H9 (cell line): ENCODE results near the gene INTS3. TPM values are rescaled to one million over a fixed set of nuclear protein-coding genes. Genes with fewer than 3 reads are reported as not detected.

Source experiments
- DNase-seq: peaks from one replicate; pipeline ENCODE4 v3.0.0-alpha.2; 2017
- H2AFZ ChIP-seq: one replicate; pipeline ENCODE4 v1.6.1; 2013; ENCODE audit warnings: mild to moderate bottlenecking, low read length, control low read depth, moderate library complexity
- H2AK5ac ChIP-seq: 2 replicates; pipeline ENCODE4 v1.6.1; 2013; ENCODE audit warnings: low read length, control low read depth, mixed read lengths; ENCODE audit not compliant: insufficient read length
- H2BK120ac ChIP-seq: one replicate; pipeline ENCODE4 v1.6.1; 2013; ENCODE audit warnings: low read depth, mild to moderate bottlenecking, low read length, control low read depth, inconsistent platforms; ENCODE audit not compliant: poor library complexity, severe bottlenecking
- H2BK12ac ChIP-seq: 2 replicates; pipeline ENCODE4 v1.6.1; 2013; ENCODE audit warnings: low read length, control low read depth, mixed read lengths, low read depth; ENCODE audit not compliant: insufficient read length
- H2BK15ac ChIP-seq: 2 replicates; pipeline ENCODE4 v1.6.1; 2013; ENCODE audit warnings: low read depth, low read length, control low read depth
- H2BK20ac ChIP-seq: one replicate; pipeline ENCODE4 v1.6.1; 2013; ENCODE audit warnings: low read depth, mild to moderate bottlenecking, low read length, control low read depth, inconsistent platforms; ENCODE audit not compliant: poor library complexity, severe bottlenecking
- H2BK5ac ChIP-seq: 2 replicates; pipeline ENCODE4 v1.6.1; 2013; ENCODE audit warnings: low read length, control low read depth, mixed read lengths; ENCODE audit not compliant: insufficient read length
- H3K14ac ChIP-seq: 2 replicates; pipeline ENCODE4 v1.6.1; 2013; ENCODE audit warnings: low read length, control low read depth; ENCODE audit not compliant: insufficient read depth
- H3K18ac ChIP-seq: 2 replicates; pipeline ENCODE4 v1.6.1; 2013; ENCODE audit warnings: low read depth, mild to moderate bottlenecking, mixed read lengths, low read length, control low read depth; ENCODE audit not compliant: insufficient read length
- H3K23ac ChIP-seq: 2 replicates; pipeline ENCODE4 v1.6.1; 2013; ENCODE audit warnings: low read length, control low read depth, mixed read lengths, low read depth; ENCODE audit not compliant: insufficient read length
- H3K23me2 ChIP-seq: 2 replicates; pipeline ENCODE4 v1.6.1; 2013; ENCODE audit warnings: low read depth, mild to moderate bottlenecking, mixed read lengths, low read length, control low read depth; ENCODE audit not compliant: insufficient read length, poor library complexity, severe bottlenecking
- H3K27ac ChIP-seq: 2 replicates; pipeline ENCODE4 v1.5.1; 2013; ENCODE audit warnings: low read length, control low read depth, mixed read lengths, low read depth; ENCODE audit not compliant: insufficient read length
- H3K27me3 ChIP-seq: 2 replicates; pipeline ENCODE4 v1.6.1; 2013; ENCODE audit warnings: low read length, control low read depth, inconsistent platforms; ENCODE audit not compliant: insufficient read depth
- H3K4ac ChIP-seq: 2 replicates; pipeline ENCODE4 v1.6.1; 2013; ENCODE audit warnings: low read depth, mild to moderate bottlenecking, control low read depth, inconsistent platforms, low read length, moderate library complexity
- H3K4me1 ChIP-seq: 2 replicates; pipeline ENCODE4 v1.6.1; 2013; ENCODE audit warnings: low read length, control low read depth, inconsistent platforms; ENCODE audit not compliant: insufficient read depth
- H3K4me2 ChIP-seq: 2 replicates; pipeline ENCODE4 v1.6.1; 2013; ENCODE audit warnings: low read length, control low read depth, mixed read lengths; ENCODE audit not compliant: insufficient read length, insufficient read depth
- H3K56ac ChIP-seq: 2 replicates; pipeline ENCODE4 v1.6.1; 2013; ENCODE audit warnings: low read depth, mild to moderate bottlenecking, mixed read lengths, low read length, control low read depth; ENCODE audit not compliant: insufficient read length
- H3K79me1 ChIP-seq: 2 replicates; pipeline ENCODE4 v1.6.1; 2013; ENCODE audit warnings: low read depth, mild to moderate bottlenecking, moderate library complexity, low read length, control low read depth, inconsistent platforms; ENCODE audit not compliant: insufficient read depth, poor library complexity, severe bottlenecking
- H3K79me2 ChIP-seq: 2 replicates; pipeline ENCODE4 v1.6.1; 2013; ENCODE audit warnings: low read length, control low read depth, inconsistent platforms; ENCODE audit not compliant: insufficient read depth
- H3K9ac ChIP-seq: 2 replicates; pipeline ENCODE4 v1.6.1; 2013; ENCODE audit warnings: low read length, control low read depth, mixed read lengths; ENCODE audit not compliant: insufficient read length; ENCODE audit errors: extremely low read depth
- H3K9me3 ChIP-seq: one replicate; pipeline ENCODE4 v1.6.1; 2013; ENCODE audit warnings: low read depth, low read length, inconsistent platforms; ENCODE audit not compliant: control insufficient read depth
- H3T11ph ChIP-seq: one replicate; pipeline ENCODE4 v1.6.1; 2013; ENCODE audit warnings: mild to moderate bottlenecking, low read length, control low read depth, inconsistent platforms
- H4K20me1 ChIP-seq: one replicate; pipeline ENCODE4 v1.6.1; 2013; ENCODE audit not compliant: control insufficient read depth, insufficient read length, insufficient read depth
- H4K5ac ChIP-seq: 2 replicates; pipeline ENCODE4 v1.6.1; 2013; ENCODE audit warnings: low read depth, mild to moderate bottlenecking, mixed read lengths, low read length, control low read depth; ENCODE audit not compliant: insufficient read length
- H4K8ac ChIP-seq: replicated peaks from 2 replicates; pipeline ENCODE4 v1.6.1; 2013; ENCODE audit warnings: low read length, control low read depth, mixed read lengths, low read depth; ENCODE audit not compliant: insufficient read length
- H4K91ac ChIP-seq: 2 replicates; pipeline ENCODE4 v1.6.1; 2013; ENCODE audit warnings: low read depth, mild to moderate bottlenecking, moderate library complexity, mixed read lengths, low read length, control low read depth; ENCODE audit not compliant: insufficient read length
- H3K27ac Mint-ChIP-seq, 3 experiments: 2 replicates in 2 of 3; 3 replicates in 1 of 3; pipeline ENCODE4 v1.8.0; 2020 to 2021; ENCODE audit warnings: mixed read lengths in 3 of 3, mild to moderate bottlenecking in 1 of 3, moderate library complexity in 1 of 3
- H3K27me3 Mint-ChIP-seq: 2 replicates; pipeline ENCODE4 v1.8.0; 2021; ENCODE audit warnings: low read depth, mild to moderate bottlenecking, moderate library complexity, mixed read lengths
- H3K36me3 Mint-ChIP-seq, 3 experiments: 2 replicates in 2 of 3; 3 replicates in 1 of 3; pipeline ENCODE4 v1.8.0; 2020 to 2021; ENCODE audit warnings: low read depth in 3 of 3, mixed read lengths in 3 of 3; ENCODE audit not compliant: insufficient read depth in 1 of 3
- H3K4me1 Mint-ChIP-seq, 2 experiments: 2 replicates each; pipeline ENCODE4 v1.8.0; 2020; ENCODE audit warnings: mixed read lengths in 2 of 2
- H3K4me3 Mint-ChIP-seq, 2 experiments: 2 replicates in 1 of 2; 3 replicates in 1 of 2; pipeline ENCODE4 v1.8.0; 2020 to 2021; ENCODE audit warnings: mild to moderate bottlenecking in 2 of 2, mixed read lengths in 2 of 2, moderate library complexity in 1 of 2
- H3K9me3 Mint-ChIP-seq, 2 experiments: 2 replicates in 1 of 2; 3 replicates in 1 of 2; pipeline ENCODE4 v1.8.0; 2020; ENCODE audit warnings: mild to moderate bottlenecking in 2 of 2, mixed read lengths in 2 of 2, moderate library complexity in 1 of 2
- WGBS: extraction: QIAGEN DNeasy Blood & Tissue Kit; methylation state at CpG from one replicate; pipeline ENCODE4 v1.1.7; 2013; ENCODE audit warnings: missing lambda C conversion rate, low lambda C conversion rate, mixed read lengths; ENCODE audit not compliant: insufficient read length; ENCODE audit errors: extremely low coverage; 5-methylcytosine and 5-hydroxymethylcytosine counted together
- total RNA-seq: library from RNA; stranded (reverse); gene quantifications from 2 replicates; pipeline ENCODE4 v1.2.1, GENCODE V29; 2021
- TF ChIP-seq, protein P1 (sequence below): fragments of 200-600 bp; sonication (generic); conservative IDR thresholded peaks from 3 replicates; pipeline ENCODE4 v1.8.0; 2021; ENCODE audit warnings: antibody characterized with exemption, mild to moderate bottlenecking

The INTS3 gene
- total RNA-seq, 1 experiment from 2014 or later = 67.1 TPM

DNA sequence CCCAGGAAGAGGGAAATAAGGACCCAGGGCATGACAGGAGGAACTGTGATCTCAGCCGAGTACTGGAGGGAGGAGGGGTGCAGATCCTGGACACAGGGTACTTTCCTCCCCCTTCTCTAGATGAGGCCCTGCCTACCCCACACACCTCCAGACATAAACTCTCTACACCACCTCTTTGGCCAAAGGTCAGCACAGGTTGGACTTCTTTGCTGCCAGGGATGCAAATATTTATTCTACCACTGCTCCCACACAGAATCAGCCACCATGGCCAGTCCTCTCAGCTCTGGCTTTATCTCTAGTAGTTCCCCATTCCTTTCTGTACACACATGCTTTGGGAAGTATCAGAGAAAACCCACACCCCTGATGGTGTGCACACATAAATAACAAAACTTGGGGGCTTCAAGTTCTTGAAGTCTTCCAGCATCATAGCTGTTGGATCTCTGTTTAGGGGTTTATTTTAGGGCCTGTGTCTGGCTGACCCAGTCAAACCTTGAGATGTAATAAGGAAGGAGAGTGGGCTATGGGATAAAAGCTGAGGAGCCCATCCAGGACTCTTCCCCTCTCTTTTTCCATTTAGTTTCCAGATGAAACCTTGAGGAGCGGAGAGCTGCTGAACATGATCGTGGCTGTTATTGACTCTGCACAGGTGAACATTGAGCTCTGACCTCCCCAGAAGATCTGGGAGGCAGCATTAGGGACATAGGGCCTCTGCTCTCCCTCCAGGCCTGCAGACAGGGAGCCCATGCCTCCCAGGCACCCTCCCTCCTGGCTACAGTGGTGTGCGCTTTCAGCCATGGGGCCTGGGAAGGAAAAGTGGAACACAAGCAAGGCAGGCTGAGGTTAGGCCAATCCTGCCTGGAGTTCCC lies 40.7 kb downstream of the INTS3 start:
- no peak overlapping the region for H3K27ac Mint-ChIP-seq

More for the DNA sequence above, 40.7 kb downstream of the INTS3 start:
- H3K14ac ChIP-seq = no peak overlapping the region; the same call in 1 of the 2 replicates
- H4K8ac ChIP-seq = no peak overlapping the region
- H3K27me3 ChIP-seq = no peaks in the 10 kb centered on the region
- no peaks in the 10 kb centered on the region for H3K9me3 Mint-ChIP-seq
- H4K5ac ChIP-seq = no peak overlapping the region
- TF ChIP-seq, protein P1, sequence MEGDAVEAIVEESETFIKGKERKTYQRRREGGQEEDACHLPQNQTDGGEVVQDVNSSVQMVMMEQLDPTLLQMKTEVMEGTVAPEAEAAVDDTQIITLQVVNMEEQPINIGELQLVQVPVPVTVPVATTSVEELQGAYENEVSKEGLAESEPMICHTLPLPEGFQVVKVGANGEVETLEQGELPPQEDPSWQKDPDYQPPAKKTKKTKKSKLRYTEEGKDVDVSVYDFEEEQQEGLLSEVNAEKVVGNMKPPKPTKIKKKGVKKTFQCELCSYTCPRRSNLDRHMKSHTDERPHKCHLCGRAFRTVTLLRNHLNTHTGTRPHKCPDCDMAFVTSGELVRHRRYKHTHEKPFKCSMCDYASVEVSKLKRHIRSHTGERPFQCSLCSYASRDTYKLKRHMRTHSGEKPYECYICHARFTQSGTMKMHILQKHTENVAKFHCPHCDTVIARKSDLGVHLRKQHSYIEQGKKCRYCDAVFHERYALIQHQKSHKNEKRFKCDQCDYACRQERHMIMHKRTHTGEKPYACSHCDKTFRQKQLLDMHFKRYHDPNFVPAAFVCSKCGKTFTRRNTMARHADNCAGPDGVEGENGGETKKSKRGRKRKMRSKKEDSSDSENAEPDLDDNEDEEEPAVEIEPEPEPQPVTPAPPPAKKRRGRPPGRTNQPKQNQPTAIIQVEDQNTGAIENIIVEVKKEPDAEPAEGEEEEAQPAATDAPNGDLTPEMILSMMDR = no peak
- peaks cover 4 to 21% of the 10 kb centered on the region in 2 experiments; a peak in 3 of 4 replicates for H3K4me1 Mint-ChIP-seq
- no peak overlapping the region for H2AFZ ChIP-seq
- no peak for DNase-seq
- H2BK5ac ChIP-seq = no peak overlapping the region
- H3K9ac ChIP-seq = no peak overlapping the region
- no peak overlapping the region for H3K23ac ChIP-seq
- 0 out of 2 replicates have a peak, but pooled peaks cover 2% of the 10 kb centered on the region for H3K4me1 ChIP-seq
- no peak overlapping the region for H3K18ac ChIP-seq
- H3K27me3 Mint-ChIP-seq = no peaks in the 10 kb centered on the region
- no CpG with 5 or more reads among the region's 4 CpGs for WGBS
- no peaks in the 10 kb centered on the region for H3K79me2 ChIP-seq
- peaks cover 48 to 90% (median 79%) of the 10 kb centered on the region in 3 experiments; a peak in 6 of 7 replicates for H3K36me3 Mint-ChIP-seq
- no peak overlapping the region for H3K56ac ChIP-seq
- no peaks in the 10 kb centered on the region for H3K79me1 ChIP-seq
- no peak overlapping the region for H4K91ac ChIP-seq
- no peak overlapping the region for H2BK20ac ChIP-seq
- H2AK5ac ChIP-seq = no peak overlapping the region
- no peak overlapping the region for H3K4me2 ChIP-seq
- no peak overlapping the region for H2BK12ac ChIP-seq
- H4K20me1 ChIP-seq = no peaks in the 10 kb centered on the region
- no peak overlapping the region for H2BK15ac ChIP-seq
- H3K23me2 ChIP-seq = no peaks in the 10 kb centered on the region
- H2BK120ac ChIP-seq = no peak overlapping the region
- H3K9me3 ChIP-seq = no peaks in the 10 kb centered on the region
- no peak overlapping the region for H3K4ac ChIP-seq
- H3K4me3 Mint-ChIP-seq = no peak overlapping the region
- H3K27ac ChIP-seq = no peak overlapping the region
- H3T11ph ChIP-seq = no peak overlapping the region
